Measurements from ENCODE around the gene LDB2.

The LDB2 gene

GRCh38 chr4:16764622-16765021, 133.8 kb downstream of the LDB2 start:
- no peaks in the 10 kb centered on the region for H3K9me3 ChIP-seq (ENCODE audit: control insufficient read depth, low read length)
- no peaks in the 10 kb centered on the region for H3K27me3 ChIP-seq (ENCODE audit: control insufficient read depth, insufficient read depth, low read length, poor library complexity, severe bottlenecking)
- no peak overlapping the region for H3K27ac ChIP-seq (ENCODE audit: insufficient read depth, low read depth, low read length, poor library complexity, severe bottlenecking)
- H3K4me1 ChIP-seq (ENCODE audit: control insufficient read depth, insufficient read depth, low read length) = no peaks in the 10 kb centered on the region
- no peaks in the 10 kb centered on the region for H3K36me3 ChIP-seq (ENCODE audit: control insufficient read depth, insufficient read depth, low read length)
- 81 to 83% methylated on average over 6 of the region's 6 CpGs for WGBS, 2 experiments
- no peak overlapping the region for H3K4me3 ChIP-seq (ENCODE audit: insufficient read depth, low read depth, low read length)

DNA sequence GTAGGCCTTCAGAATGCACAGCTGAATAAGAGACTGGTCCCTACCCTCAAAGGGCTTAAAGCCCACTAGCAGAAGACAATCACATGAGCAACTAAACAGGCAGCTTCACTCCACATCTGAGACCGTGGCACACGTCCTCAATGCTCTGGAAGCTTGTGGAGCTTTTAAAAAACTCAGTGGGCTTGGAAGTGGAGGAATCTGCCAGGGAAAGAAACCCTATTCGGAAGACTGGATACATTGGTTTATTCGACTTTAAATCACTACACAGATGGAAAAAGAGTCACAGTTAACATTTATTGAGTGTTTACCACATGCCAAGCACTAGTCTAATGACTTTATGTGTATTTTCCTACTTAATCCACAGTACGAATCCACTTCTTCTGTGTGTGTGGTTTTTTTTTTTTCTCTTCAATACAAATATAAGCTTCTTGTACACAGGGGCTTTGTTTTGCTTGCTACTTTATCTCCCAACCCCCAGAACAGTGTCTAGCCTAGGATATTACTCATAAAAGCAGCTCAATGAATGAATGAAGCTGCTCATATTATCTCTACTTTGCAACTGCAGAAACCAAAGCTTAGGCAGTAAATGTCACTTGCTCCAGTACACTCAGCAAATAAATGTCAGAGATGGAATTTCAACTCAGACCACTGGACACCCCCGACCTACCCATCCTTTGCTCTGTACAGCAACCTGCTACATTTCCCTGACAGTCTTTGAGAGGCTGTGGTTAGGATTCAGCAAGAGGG, 137.7 kb downstream of the LDB2 start:
- Histone ChIP-seq H3K4me1 (ENCODE audit: control insufficient read depth, insufficient read depth, low read length) (peaks cover 9% of the 10 kb centered on the region), H3K36me3 (ENCODE audit: control insufficient read depth, insufficient read depth, low read length) (no peaks in the 10 kb centered on the region), H3K27me3 (ENCODE audit: control insufficient read depth, insufficient read depth, low read length, poor library complexity, severe bottlenecking) (no peaks in the 10 kb centered on the region), H3K4me3 (ENCODE audit: insufficient read depth, low read depth, low read length) (no peak overlapping the region), H3K27ac (ENCODE audit: insufficient read depth, low read depth, low read length, poor library complexity, severe bottlenecking) (no peak overlapping the region), H3K9me3 (ENCODE audit: control insufficient read depth, low read length) (no peaks in the 10 kb centered on the region)
- 93 to 99% methylated on average over 3 to 5 of the region's 6 CpGs for WGBS, 2 experiments

GRCh38 chr4:16759931-16760582, 138.4 kb downstream of the LDB2 start:
- H3K36me3 ChIP-seq (ENCODE audit: control insufficient read depth, insufficient read depth, low read length) = no peaks in the 10 kb centered on the region
- no peaks in the 10 kb centered on the region for H3K27me3 ChIP-seq (ENCODE audit: control insufficient read depth, insufficient read depth, low read length, poor library complexity, severe bottlenecking)
- H3K9me3 ChIP-seq (ENCODE audit: control insufficient read depth, low read length) = no peaks in the 10 kb centered on the region
- no peak overlapping the region for H3K27ac ChIP-seq (ENCODE audit: insufficient read depth, low read depth, low read length, poor library complexity, severe bottlenecking)
- no peak overlapping the region for H3K4me3 ChIP-seq (ENCODE audit: insufficient read depth, low read depth, low read length)
- H3K4me1 ChIP-seq (ENCODE audit: control insufficient read depth, insufficient read depth, low read length) = peaks cover 9% of the 10 kb centered on the region
- WGBS, 2 experiments = 88 to 91% methylated on average over 5 of the region's 5 CpGs

GRCh38 chr4:16758816-16759215, 139.6 kb downstream of the LDB2 start:
- Histone ChIP-seq H3K27me3 (ENCODE audit: control insufficient read depth, insufficient read depth, low read length, poor library complexity, severe bottlenecking) (no peaks in the 10 kb centered on the region), H3K4me1 (ENCODE audit: control insufficient read depth, insufficient read depth, low read length) (peaks cover 9% of the 10 kb centered on the region), H3K27ac (ENCODE audit: insufficient read depth, low read depth, low read length, poor library complexity, severe bottlenecking) (no peak overlapping the region), H3K4me3 (ENCODE audit: insufficient read depth, low read depth, low read length) (no peak overlapping the region), H3K36me3 (ENCODE audit: control insufficient read depth, insufficient read depth, low read length) (no peaks in the 10 kb centered on the region), H3K9me3 (ENCODE audit: control insufficient read depth, low read length) (no peaks in the 10 kb centered on the region)
- 81 to 85% methylated on average over 8 of the region's 8 CpGs for WGBS, 2 experiments

- Histone ChIP-seq H3K9me3 (ENCODE audit: control insufficient read depth, low read length) (no peaks in the 10 kb centered on the region), H3K4me3 (ENCODE audit: insufficient read depth, low read depth, low read length) (no peak overlapping the region), H3K27me3 (ENCODE audit: control insufficient read depth, insufficient read depth, low read length, poor library complexity, severe bottlenecking) (no peaks in the 10 kb centered on the region), H3K4me1 (ENCODE audit: control insufficient read depth, insufficient read depth, low read length) (peaks cover 9% of the 10 kb centered on the region), H3K36me3 (ENCODE audit: control insufficient read depth, insufficient read depth, low read length) (no peaks in the 10 kb centered on the region), H3K27ac (ENCODE audit: insufficient read depth, low read depth, low read length, poor library complexity, severe bottlenecking) (no peak overlapping the region)
- 93% methylated on average over 2 of the region's 2 CpGs for WGBS, 2 experiments
These were observed 140.2 kb downstream of the LDB2 start for GRCh38 chr4:16758255-16758654.

DNA sequence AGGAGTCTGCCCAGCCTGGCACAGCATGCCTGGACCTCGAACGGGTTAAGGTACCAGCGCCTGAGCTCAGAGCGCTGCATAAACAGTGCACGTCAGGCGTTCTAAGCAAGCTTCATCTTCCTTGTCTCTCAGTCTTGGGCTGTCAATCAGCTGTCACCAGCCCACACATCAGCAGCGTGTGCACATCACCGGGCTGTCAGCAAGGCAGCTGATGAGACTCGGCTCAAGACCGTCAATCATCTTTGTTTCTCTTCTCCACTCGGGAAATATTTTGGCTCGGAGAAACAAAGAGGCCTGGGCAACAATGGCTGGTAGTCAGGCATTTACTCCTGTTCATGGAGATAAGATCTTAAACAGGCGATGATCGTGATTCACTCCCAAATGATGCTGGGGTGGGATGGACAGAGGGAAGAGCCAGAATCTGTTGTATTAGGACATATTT, 141.3 kb downstream of the LDB2 start:
- no peaks in the 10 kb centered on the region for H3K9me3 ChIP-seq (ENCODE audit: control insufficient read depth, low read length)

DNA sequence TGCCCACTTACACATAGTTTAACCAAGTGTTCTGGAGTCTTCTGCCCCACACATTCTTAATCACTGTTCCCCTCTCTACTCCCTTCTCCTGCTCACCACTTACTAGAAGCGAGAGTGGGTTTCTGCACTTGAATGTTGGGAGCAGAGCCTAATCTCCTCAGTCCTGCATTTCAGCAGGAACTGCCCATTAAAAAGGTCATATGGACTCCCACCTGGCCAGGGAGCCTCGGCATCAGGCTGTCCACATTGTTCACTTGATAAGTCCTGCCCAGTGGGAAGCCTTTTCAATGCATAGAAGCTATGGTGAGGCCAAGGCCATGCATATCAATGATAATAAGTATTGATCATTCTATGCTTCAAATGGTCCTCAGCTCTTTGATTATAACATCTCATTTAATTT, 144.3 kb downstream of the LDB2 start:
- H3K27me3 ChIP-seq (ENCODE audit: control insufficient read depth, insufficient read depth, low read length, poor library complexity, severe bottlenecking) = no peaks in the 10 kb centered on the region
- H3K36me3 ChIP-seq (ENCODE audit: control insufficient read depth, insufficient read depth, low read length) = no peaks in the 10 kb centered on the region
- no peaks in the 10 kb centered on the region for H3K9me3 ChIP-seq (ENCODE audit: control insufficient read depth, low read length)
- no peak overlapping the region for H3K4me3 ChIP-seq (ENCODE audit: insufficient read depth, low read depth, low read length)
- H3K4me1 ChIP-seq (ENCODE audit: control insufficient read depth, insufficient read depth, low read length) = peaks cover 9% of the 10 kb centered on the region
- 72 to 73% methylated on average over 2 of the region's 2 CpGs for WGBS, 2 experiments
- H3K27ac ChIP-seq (ENCODE audit: insufficient read depth, low read depth, low read length, poor library complexity, severe bottlenecking) = no peak overlapping the region

More for the DNA sequence above, 141.3 kb downstream of the LDB2 start:
- Histone ChIP-seq H3K4me3 (ENCODE audit: insufficient read depth, low read depth, low read length) (no peak overlapping the region), H3K27ac (ENCODE audit: insufficient read depth, low read depth, low read length, poor library complexity, severe bottlenecking) (no peak overlapping the region), H3K36me3 (ENCODE audit: control insufficient read depth, insufficient read depth, low read length) (no peaks in the 10 kb centered on the region), H3K4me1 (ENCODE audit: control insufficient read depth, insufficient read depth, low read length) (peaks cover 9% of the 10 kb centered on the region), H3K27me3 (ENCODE audit: control insufficient read depth, insufficient read depth, low read length, poor library complexity, severe bottlenecking) (no peaks in the 10 kb centered on the region)
- 68 to 77% methylated on average over 14 of the region's 14 CpGs for WGBS, 2 experiments

DNA sequence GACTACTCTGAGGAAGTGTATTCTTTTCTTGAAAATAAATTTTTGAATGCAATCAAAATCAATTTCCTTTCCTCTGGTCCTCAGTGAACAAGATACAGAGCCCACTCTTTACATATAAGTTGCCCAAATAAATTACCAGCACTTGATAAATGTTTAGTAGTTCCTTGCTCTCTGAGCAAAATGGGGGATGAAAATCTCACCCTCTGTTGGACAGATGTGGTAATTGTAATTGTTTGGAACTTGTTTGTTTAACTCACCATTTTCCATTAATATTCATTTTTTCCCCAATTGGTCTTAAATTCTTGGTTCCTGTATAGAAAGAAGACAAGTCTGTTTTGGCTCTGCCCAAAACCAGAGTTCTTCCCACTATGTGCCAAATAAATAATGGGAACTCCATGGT, 146.3 kb downstream of the LDB2 start:
- H3K4me3 ChIP-seq (ENCODE audit: insufficient read depth, low read depth, low read length) = no peak overlapping the region
- peaks cover 3% of the 10 kb centered on the region for H3K4me1 ChIP-seq (ENCODE audit: control insufficient read depth, insufficient read depth, low read length)
- no peaks in the 10 kb centered on the region for H3K36me3 ChIP-seq (ENCODE audit: control insufficient read depth, insufficient read depth, low read length)
- H3K9me3 ChIP-seq (ENCODE audit: control insufficient read depth, low read length) = no peaks in the 10 kb centered on the region
- no peaks in the 10 kb centered on the region for H3K27me3 ChIP-seq (ENCODE audit: control insufficient read depth, insufficient read depth, low read length, poor library complexity, severe bottlenecking)
- no peak overlapping the region for H3K27ac ChIP-seq (ENCODE audit: insufficient read depth, low read depth, low read length, poor library complexity, severe bottlenecking)

GRCh38 chr4:16750882-16751642, 147.4 kb downstream of the LDB2 start:
- H3K27me3 ChIP-seq (ENCODE audit: control insufficient read depth, insufficient read depth, low read length, poor library complexity, severe bottlenecking) = no peaks in the 10 kb centered on the region
- no peaks in the 10 kb centered on the region for H3K4me1 ChIP-seq (ENCODE audit: control insufficient read depth, insufficient read depth, low read length)
- H3K36me3 ChIP-seq (ENCODE audit: control insufficient read depth, insufficient read depth, low read length) = no peaks in the 10 kb centered on the region
- H3K9me3 ChIP-seq (ENCODE audit: control insufficient read depth, low read length) = no peaks in the 10 kb centered on the region
- H3K27ac ChIP-seq (ENCODE audit: insufficient read depth, low read depth, low read length, poor library complexity, severe bottlenecking) = no peak overlapping the region
- 83% methylated on average over 7 of the region's 8 CpGs for WGBS, 2 experiments
- no peak overlapping the region for H3K4me3 ChIP-seq (ENCODE audit: insufficient read depth, low read depth, low read length)

- Histone ChIP-seq H3K4me3 (ENCODE audit: insufficient read depth, low read depth, low read length) (no peak overlapping the region), H3K27me3 (ENCODE audit: control insufficient read depth, insufficient read depth, low read length, poor library complexity, severe bottlenecking) (no peaks in the 10 kb centered on the region), H3K27ac (ENCODE audit: insufficient read depth, low read depth, low read length, poor library complexity, severe bottlenecking) (no peak overlapping the region), H3K9me3 (ENCODE audit: control insufficient read depth, low read length) (no peaks in the 10 kb centered on the region), H3K4me1 (ENCODE audit: control insufficient read depth, insufficient read depth, low read length) (no peaks in the 10 kb centered on the region), H3K36me3 (ENCODE audit: control insufficient read depth, insufficient read depth, low read length) (no peaks in the 10 kb centered on the region)
- WGBS, 2 experiments = 98% methylated on average over 2 of the region's 2 CpGs
These were observed 148.2 kb downstream of the LDB2 start for GRCh38 chr4:16750216-16750615.
